Measurements from ENCODE around the gene MLIP.

MLIP gene

GRCh38 chr6:54286141-54286540, 174.9 kb downstream of the MLIP start:
- Histone ChIP-seq H3K27me3 (ENCODE audit: control insufficient read depth in 2 of 2, insufficient read depth in 2 of 2, low read length in 2 of 2) (no peaks in the 10 kb centered on the region), H3K4me1 (ENCODE audit: control insufficient read depth in 2 of 2, insufficient read depth in 2 of 2, low read length in 2 of 2) (peaks cover 0 to 4% of the 10 kb centered on the region in 2 donors), H3K36me3 (ENCODE audit: control insufficient read depth in 2 of 2, insufficient read depth in 2 of 2, low read length in 2 of 2) (no peaks in the 10 kb centered on the region), H3K4me3 (ENCODE audit: low read length in 2 of 2) (no peak overlapping the region), H3K9me3 (ENCODE audit: control insufficient read depth in 2 of 2, low read length in 2 of 2) (no peaks in the 10 kb centered on the region), H3K9ac (ENCODE audit: low read depth in 1 of 2, low read length in 2 of 2) (no peak overlapping the region), H3K27ac (ENCODE audit: low read depth in 2 of 2, low read length in 2 of 2) (no peak overlapping the region)

GRCh38 chr6:54288474-54288873, 177.2 kb downstream of the MLIP start:
- Histone ChIP-seq H3K4me3 (ENCODE audit: low read length in 2 of 2) (no peak overlapping the region), H3K4me1 (ENCODE audit: control insufficient read depth in 2 of 2, insufficient read depth in 2 of 2, low read length in 2 of 2) (peaks cover 0 to 3% of the 10 kb centered on the region in 2 donors), H3K27me3 (ENCODE audit: control insufficient read depth in 2 of 2, insufficient read depth in 2 of 2, low read length in 2 of 2) (no peaks in the 10 kb centered on the region), H3K9ac (ENCODE audit: low read depth in 1 of 2, low read length in 2 of 2) (no peak overlapping the region), H3K27ac (ENCODE audit: low read depth in 2 of 2, low read length in 2 of 2) (no peak overlapping the region), H3K36me3 (ENCODE audit: control insufficient read depth in 2 of 2, insufficient read depth in 2 of 2, low read length in 2 of 2) (no peaks in the 10 kb centered on the region), H3K9me3 (ENCODE audit: control insufficient read depth in 2 of 2, low read length in 2 of 2) (no peaks in the 10 kb centered on the region)

- H3K9ac ChIP-seq (ENCODE audit: low read depth in 1 of 2, low read length in 2 of 2) = no peak overlapping the region
- H3K36me3 ChIP-seq (ENCODE audit: control insufficient read depth in 2 of 2, insufficient read depth in 2 of 2, low read length in 2 of 2) = no peaks in the 10 kb centered on the region
- no peaks in the 10 kb centered on the region for H3K4me1 ChIP-seq (ENCODE audit: control insufficient read depth in 2 of 2, insufficient read depth in 2 of 2, low read length in 2 of 2)
- H3K4me3 ChIP-seq (ENCODE audit: low read length in 2 of 2) = no peak overlapping the region
- no peak overlapping the region for H3K27ac ChIP-seq (ENCODE audit: low read depth in 2 of 2, low read length in 2 of 2)
- H3K9me3 ChIP-seq (ENCODE audit: control insufficient read depth in 2 of 2, low read length in 2 of 2) = no peaks in the 10 kb centered on the region
- no peaks in the 10 kb centered on the region for H3K27me3 ChIP-seq (ENCODE audit: control insufficient read depth in 2 of 2, insufficient read depth in 2 of 2, low read length in 2 of 2)
Measured at GRCh38 chr6:54289426-54289825, 178.2 kb downstream of the MLIP start.

- no peaks in the 10 kb centered on the region for H3K36me3 ChIP-seq (ENCODE audit: control insufficient read depth in 2 of 2, insufficient read depth in 2 of 2, low read length in 2 of 2)
- no peaks in the 10 kb centered on the region for H3K9me3 ChIP-seq (ENCODE audit: control insufficient read depth in 2 of 2, low read length in 2 of 2)
- no peak overlapping the region for H3K27ac ChIP-seq (ENCODE audit: low read depth in 2 of 2, low read length in 2 of 2)
- H3K4me1 ChIP-seq (ENCODE audit: control insufficient read depth in 2 of 2, insufficient read depth in 2 of 2, low read length in 2 of 2) = no peaks in the 10 kb centered on the region
- H3K4me3 ChIP-seq (ENCODE audit: low read length in 2 of 2) = no peak overlapping the region
- no peaks in the 10 kb centered on the region for H3K27me3 ChIP-seq (ENCODE audit: control insufficient read depth in 2 of 2, insufficient read depth in 2 of 2, low read length in 2 of 2)
- no peak overlapping the region for H3K9ac ChIP-seq (ENCODE audit: low read depth in 1 of 2, low read length in 2 of 2)
Measured at GRCh38 chr6:54291146-54291545, 179.9 kb downstream of the MLIP start.

- Histone ChIP-seq H3K27me3 (ENCODE audit: control insufficient read depth in 2 of 2, insufficient read depth in 2 of 2, low read length in 2 of 2) (no peaks in the 10 kb centered on the region), H3K9me3 (ENCODE audit: control insufficient read depth in 2 of 2, low read length in 2 of 2) (no peaks in the 10 kb centered on the region), H3K4me1 (ENCODE audit: control insufficient read depth in 2 of 2, insufficient read depth in 2 of 2, low read length in 2 of 2) (no peaks in the 10 kb centered on the region), H3K27ac (ENCODE audit: low read depth in 2 of 2, low read length in 2 of 2) (no peak overlapping the region), H3K4me3 (ENCODE audit: low read length in 2 of 2) (no peak overlapping the region), H3K36me3 (ENCODE audit: control insufficient read depth in 2 of 2, insufficient read depth in 2 of 2, low read length in 2 of 2) (no peaks in the 10 kb centered on the region), H3K9ac (ENCODE audit: low read depth in 1 of 2, low read length in 2 of 2) (no peak overlapping the region)
Measured at GRCh38 chr6:54291738-54292137, 180.5 kb downstream of the MLIP start.

GRCh38 chr6:54294965-54295532, 183.8 kb downstream of the MLIP start:
- no peaks in the 10 kb centered on the region for H3K36me3 ChIP-seq (ENCODE audit: control insufficient read depth in 2 of 2, insufficient read depth in 2 of 2, low read length in 2 of 2)
- no peak overlapping the region for H3K9ac ChIP-seq (ENCODE audit: low read depth in 1 of 2, low read length in 2 of 2)
- H3K27me3 ChIP-seq (ENCODE audit: control insufficient read depth in 2 of 2, insufficient read depth in 2 of 2, low read length in 2 of 2) = no peaks in the 10 kb centered on the region
- no peak overlapping the region for H3K4me3 ChIP-seq (ENCODE audit: low read length in 2 of 2)
- H3K4me1 ChIP-seq (ENCODE audit: control insufficient read depth in 2 of 2, insufficient read depth in 2 of 2, low read length in 2 of 2) = no peaks in the 10 kb centered on the region
- no peaks in the 10 kb centered on the region for H3K9me3 ChIP-seq (ENCODE audit: control insufficient read depth in 2 of 2, low read length in 2 of 2)
- H3K27ac ChIP-seq (ENCODE audit: low read depth in 2 of 2, low read length in 2 of 2) = no peak overlapping the region

GRCh38 chr6:54299542-54300269, 188.5 kb downstream of the MLIP start:
- Histone ChIP-seq H3K9ac (ENCODE audit: low read depth in 1 of 2, low read length in 2 of 2) (no peak overlapping the region), H3K9me3 (ENCODE audit: control insufficient read depth in 2 of 2, low read length in 2 of 2) (no peaks in the 10 kb centered on the region), H3K4me3 (ENCODE audit: low read length in 2 of 2) (no peak overlapping the region), H3K36me3 (ENCODE audit: control insufficient read depth in 2 of 2, insufficient read depth in 2 of 2, low read length in 2 of 2) (no peaks in the 10 kb centered on the region), H3K27ac (ENCODE audit: low read depth in 2 of 2, low read length in 2 of 2) (no peak overlapping the region), H3K4me1 (ENCODE audit: control insufficient read depth in 2 of 2, insufficient read depth in 2 of 2, low read length in 2 of 2) (no peaks in the 10 kb centered on the region), H3K27me3 (ENCODE audit: control insufficient read depth in 2 of 2, insufficient read depth in 2 of 2, low read length in 2 of 2) (no peaks in the 10 kb centered on the region)

- Histone ChIP-seq H3K27ac (ENCODE audit: low read depth in 2 of 2, low read length in 2 of 2) (no peak overlapping the region), H3K4me3 (ENCODE audit: low read length in 2 of 2) (no peak overlapping the region)
Measured at GRCh38 chr6:54301770-54302169, 190.5 kb downstream of the MLIP start.

GRCh38 chr6:54307439-54307910, 196.2 kb downstream of the MLIP start:
- peak overlapping the region; percentile 81 to 86 for H3K27ac ChIP-seq (ENCODE audit: low read depth in 2 of 2, low read length in 2 of 2)
- peak overlapping the region; percentile 10 to 47 for H3K9ac ChIP-seq (ENCODE audit: low read depth in 1 of 2, low read length in 2 of 2)

More at GRCh38 chr6:54301770-54302169, 190.5 kb downstream of the MLIP start:
- no peaks in the 10 kb centered on the region for H3K9me3 ChIP-seq (ENCODE audit: control insufficient read depth in 2 of 2, low read length in 2 of 2)
- no peak overlapping the region for H3K9ac ChIP-seq (ENCODE audit: low read depth in 1 of 2, low read length in 2 of 2)
- H3K27me3 ChIP-seq (ENCODE audit: control insufficient read depth in 2 of 2, insufficient read depth in 2 of 2, low read length in 2 of 2) = no peaks in the 10 kb centered on the region
- H3K4me1 ChIP-seq (ENCODE audit: control insufficient read depth in 2 of 2, insufficient read depth in 2 of 2, low read length in 2 of 2) = peaks cover 0 to under 1% of the 10 kb centered on the region in 2 donors
- no peaks in the 10 kb centered on the region for H3K36me3 ChIP-seq (ENCODE audit: control insufficient read depth in 2 of 2, insufficient read depth in 2 of 2, low read length in 2 of 2)

GRCh38 chr6:54308289-54308985, 197.2 kb downstream of the MLIP start, which contains the start of gene TINAG:
TINAG (plus strand) TSS chr6:54308441; CDS start chr6:54308551, 110 bp downstream.
- Histone ChIP-seq H3K9me3 (ENCODE audit: control insufficient read depth in 2 of 2, low read length in 2 of 2) (no peaks in the 10 kb centered on the region), H3K4me3 (ENCODE audit: low read length in 2 of 2) (peak within 1 kb of the TSS; percentile 73 to 76), H3K27ac (ENCODE audit: low read depth in 2 of 2, low read length in 2 of 2) (peak within 1 kb of the TSS; percentile 81 to 86), H3K27me3 (ENCODE audit: control insufficient read depth in 2 of 2, insufficient read depth in 2 of 2, low read length in 2 of 2) (no peaks in the 10 kb centered on the region), H3K4me1 (ENCODE audit: control insufficient read depth in 2 of 2, insufficient read depth in 2 of 2, low read length in 2 of 2) (peaks cover 0 to 4% of the 10 kb centered on the region in 2 donors), H3K9ac (ENCODE audit: low read depth in 1 of 2, low read length in 2 of 2) (peak within 1 kb of the TSS; percentile 38 to 71), H3K36me3 (ENCODE audit: control insufficient read depth in 2 of 2, insufficient read depth in 2 of 2, low read length in 2 of 2) (no peaks in the 10 kb centered on the region)

More at GRCh38 chr6:54307439-54307910, 196.2 kb downstream of the MLIP start:
- Histone ChIP-seq H3K4me3 (ENCODE audit: low read length in 2 of 2) (peak overlapping the region; percentile 73 to 76), H3K4me1 (ENCODE audit: control insufficient read depth in 2 of 2, insufficient read depth in 2 of 2, low read length in 2 of 2) (peaks cover 0 to 4% of the 10 kb centered on the region in 2 donors), H3K9me3 (ENCODE audit: control insufficient read depth in 2 of 2, low read length in 2 of 2) (no peaks in the 10 kb centered on the region), H3K36me3 (ENCODE audit: control insufficient read depth in 2 of 2, insufficient read depth in 2 of 2, low read length in 2 of 2) (no peaks in the 10 kb centered on the region), H3K27me3 (ENCODE audit: control insufficient read depth in 2 of 2, insufficient read depth in 2 of 2, low read length in 2 of 2) (no peaks in the 10 kb centered on the region)

Data from mucosa of rectum (tissue), 2 donors.